Neural cell (in vitro differentiated cells): ENCODE results near the gene SSX4B. TPM values are rescaled to one million over a fixed set of nuclear protein-coding genes. Genes with fewer than 3 reads are reported as not detected.

Experiments
- H2AFZ ChIP-seq: fragments of 200-600, 300-800 bp; sonication (generic), shearing (Covaris generic); 2 replicates; pipeline ENCODE4 v1.6.0; 2014; ENCODE audit warnings: low read depth, mild to moderate bottlenecking, antibody characterized with exemption, low read length, moderate library complexity
- H3F3A ChIP-seq: fragments of 200-600 bp; shearing (Covaris generic); 2 replicates; pipeline ENCODE4 v1.6.1; 2016; ENCODE audit warnings: mild to moderate bottlenecking, moderate library complexity, mixed read lengths, antibody characterized with exemption, low read length; ENCODE audit not compliant: insufficient read depth, poor library complexity, severe bottlenecking
- H3K27ac ChIP-seq: fragments of 200-600, 300-800 bp; sonication (generic), shearing (Covaris generic); 2 replicates; pipeline ENCODE4 v1.5.1; 2014; ENCODE audit warnings: mild to moderate bottlenecking, low read length, moderate library complexity
- H3K27me3 ChIP-seq: fragments of 300-800, 200-600 bp; sonication (generic), shearing (Covaris generic); 2 replicates; pipeline ENCODE4 v1.6.0; 2014; ENCODE audit warnings: mild to moderate bottlenecking, low read depth, low read length, moderate library complexity; ENCODE audit not compliant: insufficient read depth
- H3K36me3 ChIP-seq: fragments of 300-800, 200-600 bp; sonication (generic), shearing (Covaris generic); 2 replicates; pipeline ENCODE4 v1.5.1; 2014; ENCODE audit warnings: mild to moderate bottlenecking, antibody characterized with exemption, low read length, moderate library complexity; ENCODE audit not compliant: insufficient read depth
- H3K4me2 ChIP-seq: fragments of 300-800, 200-600 bp; sonication (generic), shearing (Covaris generic); 2 replicates; pipeline ENCODE4 v1.6.0; 2014; ENCODE audit warnings: mild to moderate bottlenecking, low read length
- H3K4me3 ChIP-seq: fragments of 300-800, 200-600 bp; sonication (generic), shearing (Covaris generic); 2 replicates; pipeline ENCODE4 v1.5.1; 2014; ENCODE audit warnings: mild to moderate bottlenecking, low read length, moderate library complexity
- H3K79me2 ChIP-seq: fragments of 200-600 bp; shearing (Covaris generic); replicated peaks from 2 replicates; pipeline ENCODE4 v1.6.0; 2014; ENCODE audit warnings: mild to moderate bottlenecking, low read length, moderate library complexity; ENCODE audit not compliant: insufficient read depth
- H3K9ac ChIP-seq: fragments of 300-800, 200-600 bp; sonication (generic), shearing (Covaris generic); 2 replicates; pipeline ENCODE4 v1.6.1; 2016; ENCODE audit warnings: mild to moderate bottlenecking, low read length, mixed read lengths
- H3K9me2 ChIP-seq: fragments of 200-600 bp; shearing (Covaris generic); 2 replicates; pipeline ENCODE4 v1.6.1; 2016; ENCODE audit warnings: mild to moderate bottlenecking, low read length, mixed read lengths; ENCODE audit not compliant: insufficient read depth
- H3K9me3 ChIP-seq: fragments of 200-600, 300-800 bp; sonication (generic), shearing (Covaris generic); 2 replicates; pipeline ENCODE4 v1.6.1; 2016; ENCODE audit warnings: mild to moderate bottlenecking, mixed run types, low read length, moderate library complexity, mixed read lengths
- H4K20me1 ChIP-seq: fragments of 200-600 bp; shearing (Covaris generic); 2 replicates; pipeline ENCODE4 v1.6.1; 2016; ENCODE audit warnings: mild to moderate bottlenecking, mixed run types; ENCODE audit not compliant: insufficient read depth
- EP300 ChIP-seq: fragments of 450-650 bp; conservative IDR thresholded peaks from 2 replicates; pipeline ENCODE4 v1.6.1; 2014; ENCODE audit warnings: antibody characterized with exemption, mild to moderate bottlenecking, moderate library complexity; ENCODE audit not compliant: poor library complexity, severe bottlenecking
- EZH2 ChIP-seq: fragments of 200-600, 300-800 bp; shearing (Covaris generic), sonication (generic); IDR thresholded peaks from 2 replicates; pipeline ENCODE4 v1.6.1; 2014; ENCODE audit warnings: antibody characterized with exemption, low read length, borderline replicate concordance, mild to moderate bottlenecking; ENCODE audit not compliant: insufficient read depth, poor library complexity, severe bottlenecking
- MXI1 ChIP-seq: fragments of 450-650 bp; conservative IDR thresholded peaks from 2 replicates; pipeline ENCODE4 v1.6.1; 2014; ENCODE audit warnings: antibody characterized with exemption, mild to moderate bottlenecking; ENCODE audit not compliant: poor library complexity, severe bottlenecking
- POLR2AphosphoS5 ChIP-seq: IDR thresholded peaks from 2 replicates; pipeline ENCODE4 v1.6.1; 2012
- RAD21 ChIP-seq: fragments of 450-650 bp; conservative IDR thresholded peaks from 2 replicates; pipeline ENCODE4 v1.6.1; 2014; ENCODE audit warnings: antibody characterized with exemption, mild to moderate bottlenecking, moderate library complexity
- SMC3 ChIP-seq: fragments of 450-650 bp; conservative IDR thresholded peaks from 2 replicates; pipeline ENCODE4 v1.6.1; 2014; ENCODE audit warnings: antibody characterized with exemption, mild to moderate bottlenecking, moderate library complexity; ENCODE audit not compliant: poor library complexity
- TAF1 ChIP-seq: IDR thresholded peaks from 2 replicates; pipeline ENCODE4 v1.6.1; 2012; ENCODE audit warnings: low read depth
- polyA plus RNA-seq: library from polyadenylated mRNA; depleted of rRNA; stranded (reverse); fragments of >200 nt; gene quantifications from 2 replicates; pipeline ENCODE4 v1.2.3, GENCODE V29; 2014
- TF ChIP-seq, protein P1 (sequence below): IDR thresholded peaks from 2 replicates; pipeline ENCODE4 v1.6.1; 2012; ENCODE audit warnings: borderline replicate concordance
- TF ChIP-seq, protein P2 (sequence below): fragments of 450-650 bp; IDR thresholded peaks from 2 replicates; pipeline ENCODE4 v1.5.1; 2014; ENCODE audit warnings: antibody characterized with exemption, mild to moderate bottlenecking, moderate library complexity; ENCODE audit not compliant: poor library complexity, severe bottlenecking

The SSX4B gene
- polyA plus RNA-seq, 1 donor from 2014 or later = not detected

DNA sequence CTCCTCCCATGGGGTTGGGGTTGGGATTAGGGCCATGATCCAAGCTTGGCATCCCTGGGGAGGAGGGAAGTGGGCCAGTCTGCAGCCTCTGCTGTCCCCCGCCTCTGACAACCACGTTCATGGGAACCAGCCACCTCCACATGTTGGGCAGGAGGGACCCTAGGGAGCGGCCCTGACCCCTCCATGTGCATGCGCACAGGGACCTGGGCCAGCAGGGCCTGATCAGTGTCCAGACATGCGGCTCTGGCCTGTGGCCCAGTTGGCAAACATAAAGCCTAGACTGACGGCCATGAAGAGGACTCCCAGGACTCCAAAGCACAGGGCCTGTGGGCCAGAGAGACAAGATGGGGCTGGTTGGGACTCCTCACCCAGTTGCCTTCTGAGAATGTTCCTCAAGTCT lies 47.0 kb upstream of the SSX4B start:
- Histone ChIP-seq H3K4me2 (no peak overlapping the region), H3K79me2 (no peaks in the 10 kb centered on the region), H3K9me2 (no peaks in the 10 kb centered on the region), H3K9me3 (no peaks in the 10 kb centered on the region), H3K27me3 (no peaks in the 10 kb centered on the region), H3K27ac (no peak overlapping the region), H3K4me3 (no peak overlapping the region), H3K9ac (no peak overlapping the region), H3F3A (no peaks in the 10 kb centered on the region), H3K36me3 (no peaks in the 10 kb centered on the region), H2AFZ (no peak overlapping the region), H4K20me1 (no peaks in the 10 kb centered on the region)
- TF ChIP-seq POLR2AphosphoS5 = no peak
- TF ChIP-seq EP300 = no peak
- no peak for TF ChIP-seq RAD21
- no peak for TF ChIP-seq SMC3

DNA sequence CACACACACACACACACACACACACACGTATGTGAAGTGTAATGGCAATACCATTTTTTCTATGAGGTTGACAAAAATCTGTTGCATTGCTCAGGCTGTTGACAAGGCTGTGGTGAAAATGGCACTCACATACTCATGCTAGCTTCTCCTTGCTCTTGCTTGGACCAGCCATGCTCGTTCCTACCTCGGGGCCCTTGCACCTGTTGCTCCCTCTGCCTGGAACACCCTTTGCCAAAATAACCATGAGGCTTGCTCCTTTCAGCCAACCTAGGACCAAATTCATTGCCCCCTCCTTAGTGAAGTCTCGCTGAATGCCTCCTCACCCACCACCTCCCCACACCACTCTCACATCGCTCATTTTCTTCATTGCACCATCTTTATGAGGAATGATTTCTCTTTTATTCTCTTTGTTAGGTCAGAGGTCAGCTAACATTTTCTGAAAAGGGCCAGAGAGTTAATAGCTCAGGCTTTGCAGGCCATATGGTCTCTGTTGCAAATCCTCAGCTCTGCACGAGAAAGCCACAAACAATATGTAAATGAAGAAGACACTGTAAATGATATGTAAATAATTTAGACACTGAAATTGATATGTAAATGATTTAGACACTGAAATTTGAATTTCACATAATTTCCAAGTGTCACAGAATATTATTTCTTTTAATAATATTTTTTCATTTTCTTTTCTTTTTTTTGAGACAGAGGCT lies 45.0 kb upstream of the SSX4B start:
- no peaks in the 10 kb centered on the region for H3F3A ChIP-seq
- H2AFZ ChIP-seq = no peak overlapping the region
- no peak for TF ChIP-seq SMC3
- no peak for TF ChIP-seq POLR2AphosphoS5
- no peak for TF ChIP-seq TAF1
- TF ChIP-seq MXI1 = no peak
- TF ChIP-seq EZH2 = no peak
- TF ChIP-seq, protein P1, sequence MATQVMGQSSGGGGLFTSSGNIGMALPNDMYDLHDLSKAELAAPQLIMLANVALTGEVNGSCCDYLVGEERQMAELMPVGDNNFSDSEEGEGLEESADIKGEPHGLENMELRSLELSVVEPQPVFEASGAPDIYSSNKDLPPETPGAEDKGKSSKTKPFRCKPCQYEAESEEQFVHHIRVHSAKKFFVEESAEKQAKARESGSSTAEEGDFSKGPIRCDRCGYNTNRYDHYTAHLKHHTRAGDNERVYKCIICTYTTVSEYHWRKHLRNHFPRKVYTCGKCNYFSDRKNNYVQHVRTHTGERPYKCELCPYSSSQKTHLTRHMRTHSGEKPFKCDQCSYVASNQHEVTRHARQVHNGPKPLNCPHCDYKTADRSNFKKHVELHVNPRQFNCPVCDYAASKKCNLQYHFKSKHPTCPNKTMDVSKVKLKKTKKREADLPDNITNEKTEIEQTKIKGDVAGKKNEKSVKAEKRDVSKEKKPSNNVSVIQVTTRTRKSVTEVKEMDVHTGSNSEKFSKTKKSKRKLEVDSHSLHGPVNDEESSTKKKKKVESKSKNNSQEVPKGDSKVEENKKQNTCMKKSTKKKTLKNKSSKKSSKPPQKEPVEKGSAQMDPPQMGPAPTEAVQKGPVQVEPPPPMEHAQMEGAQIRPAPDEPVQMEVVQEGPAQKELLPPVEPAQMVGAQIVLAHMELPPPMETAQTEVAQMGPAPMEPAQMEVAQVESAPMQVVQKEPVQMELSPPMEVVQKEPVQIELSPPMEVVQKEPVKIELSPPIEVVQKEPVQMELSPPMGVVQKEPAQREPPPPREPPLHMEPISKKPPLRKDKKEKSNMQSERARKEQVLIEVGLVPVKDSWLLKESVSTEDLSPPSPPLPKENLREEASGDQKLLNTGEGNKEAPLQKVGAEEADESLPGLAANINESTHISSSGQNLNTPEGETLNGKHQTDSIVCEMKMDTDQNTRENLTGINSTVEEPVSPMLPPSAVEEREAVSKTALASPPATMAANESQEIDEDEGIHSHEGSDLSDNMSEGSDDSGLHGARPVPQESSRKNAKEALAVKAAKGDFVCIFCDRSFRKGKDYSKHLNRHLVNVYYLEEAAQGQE = no peak
- TF ChIP-seq, protein P2, sequence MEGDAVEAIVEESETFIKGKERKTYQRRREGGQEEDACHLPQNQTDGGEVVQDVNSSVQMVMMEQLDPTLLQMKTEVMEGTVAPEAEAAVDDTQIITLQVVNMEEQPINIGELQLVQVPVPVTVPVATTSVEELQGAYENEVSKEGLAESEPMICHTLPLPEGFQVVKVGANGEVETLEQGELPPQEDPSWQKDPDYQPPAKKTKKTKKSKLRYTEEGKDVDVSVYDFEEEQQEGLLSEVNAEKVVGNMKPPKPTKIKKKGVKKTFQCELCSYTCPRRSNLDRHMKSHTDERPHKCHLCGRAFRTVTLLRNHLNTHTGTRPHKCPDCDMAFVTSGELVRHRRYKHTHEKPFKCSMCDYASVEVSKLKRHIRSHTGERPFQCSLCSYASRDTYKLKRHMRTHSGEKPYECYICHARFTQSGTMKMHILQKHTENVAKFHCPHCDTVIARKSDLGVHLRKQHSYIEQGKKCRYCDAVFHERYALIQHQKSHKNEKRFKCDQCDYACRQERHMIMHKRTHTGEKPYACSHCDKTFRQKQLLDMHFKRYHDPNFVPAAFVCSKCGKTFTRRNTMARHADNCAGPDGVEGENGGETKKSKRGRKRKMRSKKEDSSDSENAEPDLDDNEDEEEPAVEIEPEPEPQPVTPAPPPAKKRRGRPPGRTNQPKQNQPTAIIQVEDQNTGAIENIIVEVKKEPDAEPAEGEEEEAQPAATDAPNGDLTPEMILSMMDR = no peak
- no peaks in the 10 kb centered on the region for H3K9me3 ChIP-seq
- no peaks in the 10 kb centered on the region for H4K20me1 ChIP-seq
- H3K79me2 ChIP-seq = no peaks in the 10 kb centered on the region
- H3K9ac ChIP-seq = no peak overlapping the region
- H3K9me2 ChIP-seq = no peaks in the 10 kb centered on the region
- no peak overlapping the region for H3K4me2 ChIP-seq
- no peaks in the 10 kb centered on the region for H3K27me3 ChIP-seq
- H3K27ac ChIP-seq = no peak overlapping the region
- H3K36me3 ChIP-seq = no peaks in the 10 kb centered on the region
- H3K4me3 ChIP-seq = no peak overlapping the region
